HG03139 (cell line): Measurements from ENCODE around the gene RAPGEF5.

Experiments
- ATAC-seq: cut with Tn5 transposase; IDR thresholded peaks from one replicate; pipeline ENCODE4 v1.9.1; 2021; ENCODE audit not compliant: unreplicated experiment

The RAPGEF5 gene

GRCh38 chr7:22269963-22270362, 87.0 kb downstream of the RAPGEF5 start:
- no peak for ATAC-seq

GRCh38 chr7:22268884-22269421, 88.0 kb downstream of the RAPGEF5 start:
- no peak for ATAC-seq

- ATAC-seq, result no peak
Observed at GRCh38 chr7:22267930-22268615, 88.9 kb downstream of the RAPGEF5 start.

GRCh38 chr7:22262538-22262937, 94.4 kb downstream of the RAPGEF5 start:
- ATAC-seq, result no peak

- ATAC-seq, result no peak
Observed at GRCh38 chr7:22256541-22257096, 100.3 kb downstream of the RAPGEF5 start.

GRCh38 chr7:22255834-22256233, 101.1 kb downstream of the RAPGEF5 start:
- ATAC-seq, result no peak

GRCh38 chr7:22255342-22255741, 101.6 kb downstream of the RAPGEF5 start:
- no peak for ATAC-seq

- no peak for ATAC-seq
Observed at GRCh38 chr7:22252936-22253536, 103.9 kb downstream of the RAPGEF5 start.

GRCh38 chr7:22252016-22252415, 104.9 kb downstream of the RAPGEF5 start:
- no peak for ATAC-seq

GRCh38 chr7:22251281-22251680, 105.7 kb downstream of the RAPGEF5 start:
- no peak for ATAC-seq

- no peak for ATAC-seq
Observed at GRCh38 chr7:22250390-22250789, 106.6 kb downstream of the RAPGEF5 start.

GRCh38 chr7:22248111-22248809, 108.7 kb downstream of the RAPGEF5 start:
- no peak for ATAC-seq

GRCh38 chr7:22241805-22242390, 115.1 kb downstream of the RAPGEF5 start:
- no peak for ATAC-seq

- no peak for ATAC-seq
Observed at GRCh38 chr7:22240904-22241571, 115.9 kb downstream of the RAPGEF5 start.

- ATAC-seq, result no peak
Observed at GRCh38 chr7:22238354-22239311, 118.3 kb downstream of the RAPGEF5 start.

GRCh38 chr7:22235134-22235533, 121.8 kb downstream of the RAPGEF5 start:
- ATAC-seq, result no peak

GRCh38 chr7:22234227-22234626, 122.7 kb downstream of the RAPGEF5 start:
- ATAC-seq, result no peak

GRCh38 chr7:22231806-22232205, 125.1 kb downstream of the RAPGEF5 start:
- no peak for ATAC-seq

- no peak for ATAC-seq
Observed at GRCh38 chr7:22231141-22231540, 125.8 kb downstream of the RAPGEF5 start.

- ATAC-seq, result no peak
Observed at GRCh38 chr7:22230238-22230637, 126.7 kb downstream of the RAPGEF5 start.
